Measurements from ENCODE around the gene LACTBL1. TPM values are rescaled to one million over a fixed set of nuclear protein-coding genes. Genes with fewer than 3 reads are reported as not detected.

Gene LACTBL1
- total RNA-seq, 1 experiment from 2014 or later = not detected

DNA sequence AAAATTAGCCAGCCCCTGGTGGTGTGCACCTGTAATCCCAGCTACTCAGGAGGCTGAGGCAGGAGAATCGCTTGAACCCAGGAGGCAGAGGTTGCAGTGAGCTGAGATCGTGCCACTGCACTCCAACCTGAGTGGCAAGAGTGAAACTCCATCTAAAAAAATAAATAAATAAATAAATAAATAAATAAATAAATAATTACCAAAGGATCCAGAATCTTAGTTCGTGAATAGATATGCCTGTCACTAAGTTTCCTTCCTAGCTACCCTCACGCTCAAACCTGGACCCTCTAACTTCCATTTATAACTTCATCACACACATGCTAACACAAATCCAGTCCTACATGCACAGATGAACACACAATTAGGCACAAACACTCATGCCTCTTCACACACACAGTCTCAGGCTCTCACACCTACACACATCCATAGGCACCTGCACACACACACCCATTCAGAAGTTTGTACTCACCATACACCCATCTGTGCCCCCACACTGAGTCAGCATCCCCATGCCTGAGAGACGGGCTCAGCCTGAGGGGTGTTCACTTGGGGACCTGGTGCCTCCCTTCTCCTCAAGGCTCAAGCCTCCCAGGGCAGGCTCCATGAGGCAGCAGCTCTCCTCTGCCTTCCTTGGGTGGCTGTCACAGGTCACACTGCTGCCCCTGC is 61.5 kb downstream of the LACTBL1 start:
- Mint-ChIP-seq H3K4me1 (peaks cover 10 to 11% of the 10 kb centered on the region in 2 experiments), H3K36me3 (ENCODE audit: insufficient read depth in 1 of 3, low read depth in 3 of 3) (no peaks in the 10 kb centered on the region), H3K27me3 (ENCODE audit: low read depth) (no peaks in the 10 kb centered on the region; the same call in 1 of the 2 replicates), H3K4me3 (no peak overlapping the region), H3K9me3 (no peaks in the 10 kb centered on the region), H3K27ac (no peak overlapping the region)
- no peaks in the 10 kb centered on the region for H3K79me1 ChIP-seq (ENCODE audit: insufficient read depth, low read depth, low read length, poor library complexity, severe bottlenecking)
- no peak overlapping the region for H3K4ac ChIP-seq (ENCODE audit: low read depth, low read length)
- H3K27ac ChIP-seq (ENCODE audit: insufficient read length, low read depth, low read length) = no peak overlapping the region
- no peaks in the 10 kb centered on the region for H3K27me3 ChIP-seq (ENCODE audit: insufficient read depth, low read length)
- H3T11ph ChIP-seq (ENCODE audit: low read length) = no peak overlapping the region
- H2BK12ac ChIP-seq (ENCODE audit: insufficient read length, low read depth, low read length) = no peak overlapping the region
- no peak overlapping the region for H4K91ac ChIP-seq (ENCODE audit: insufficient read length, low read depth, low read length)
- no CpG with 5 or more reads among the region's 5 CpGs for WGBS (ENCODE audit: extremely low coverage, insufficient read length, low lambda C conversion rate)
- no peak overlapping the region for H3K9ac ChIP-seq (ENCODE audit: extremely low read depth, insufficient read length, low read length)
- H3K4me2 ChIP-seq (ENCODE audit: insufficient read depth, insufficient read length, low read length) = no peak overlapping the region
- H3K79me2 ChIP-seq (ENCODE audit: insufficient read depth, low read length) = no peaks in the 10 kb centered on the region
- H4K5ac ChIP-seq (ENCODE audit: insufficient read length, low read depth, low read length) = no peak overlapping the region
- no peak overlapping the region for H2BK5ac ChIP-seq (ENCODE audit: insufficient read length, low read length)
- no peak overlapping the region for H3K18ac ChIP-seq (ENCODE audit: insufficient read length, low read depth, low read length)
- H3K9me3 ChIP-seq (ENCODE audit: control insufficient read depth, low read depth, low read length) = no peaks in the 10 kb centered on the region
- no peak overlapping the region; the same call in 1 of the 2 replicates for H3K14ac ChIP-seq (ENCODE audit: insufficient read depth, low read length)
- H4K8ac ChIP-seq (replicated peaks; ENCODE audit: insufficient read length, low read depth, low read length) = no peak overlapping the region
- H3K23me2 ChIP-seq (ENCODE audit: insufficient read length, low read depth, low read length, poor library complexity, severe bottlenecking) = no peaks in the 10 kb centered on the region
- no peak overlapping the region for H3K56ac ChIP-seq (ENCODE audit: insufficient read length, low read depth, low read length)
- no peak overlapping the region for H2AFZ ChIP-seq (ENCODE audit: low read length)
- DNase-seq = no peak
- H2AK5ac ChIP-seq (ENCODE audit: insufficient read length, low read length) = no peak overlapping the region
- no peak overlapping the region for H3K23ac ChIP-seq (ENCODE audit: insufficient read length, low read depth, low read length)
- no peaks in the 10 kb centered on the region for H4K20me1 ChIP-seq (ENCODE audit: control insufficient read depth, insufficient read depth, insufficient read length)
- H2BK20ac ChIP-seq (ENCODE audit: low read depth, low read length, poor library complexity, severe bottlenecking) = no peak overlapping the region
- H2BK120ac ChIP-seq (ENCODE audit: low read depth, low read length, poor library complexity, severe bottlenecking) = no peak overlapping the region
- H3K4me1 ChIP-seq (ENCODE audit: insufficient read depth, low read length) = no peaks in the 10 kb centered on the region
- TF ChIP-seq, protein P1, sequence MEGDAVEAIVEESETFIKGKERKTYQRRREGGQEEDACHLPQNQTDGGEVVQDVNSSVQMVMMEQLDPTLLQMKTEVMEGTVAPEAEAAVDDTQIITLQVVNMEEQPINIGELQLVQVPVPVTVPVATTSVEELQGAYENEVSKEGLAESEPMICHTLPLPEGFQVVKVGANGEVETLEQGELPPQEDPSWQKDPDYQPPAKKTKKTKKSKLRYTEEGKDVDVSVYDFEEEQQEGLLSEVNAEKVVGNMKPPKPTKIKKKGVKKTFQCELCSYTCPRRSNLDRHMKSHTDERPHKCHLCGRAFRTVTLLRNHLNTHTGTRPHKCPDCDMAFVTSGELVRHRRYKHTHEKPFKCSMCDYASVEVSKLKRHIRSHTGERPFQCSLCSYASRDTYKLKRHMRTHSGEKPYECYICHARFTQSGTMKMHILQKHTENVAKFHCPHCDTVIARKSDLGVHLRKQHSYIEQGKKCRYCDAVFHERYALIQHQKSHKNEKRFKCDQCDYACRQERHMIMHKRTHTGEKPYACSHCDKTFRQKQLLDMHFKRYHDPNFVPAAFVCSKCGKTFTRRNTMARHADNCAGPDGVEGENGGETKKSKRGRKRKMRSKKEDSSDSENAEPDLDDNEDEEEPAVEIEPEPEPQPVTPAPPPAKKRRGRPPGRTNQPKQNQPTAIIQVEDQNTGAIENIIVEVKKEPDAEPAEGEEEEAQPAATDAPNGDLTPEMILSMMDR (conservative IDR thresholded peaks at IDR 0.05) = no peak
- no peak overlapping the region for H2BK15ac ChIP-seq (ENCODE audit: low read depth, low read length)
